Lower leg skin (tissue), 3 donors: Measurements from ENCODE around the gene RAB3GAP1.

Experiments
- CTCF ChIP-seq, 3 donors: fragments of 450-650 bp; IDR thresholded peaks; one replicate each; pipeline ENCODE4 v1.5.1; 2016; ENCODE audit warnings: antibody characterized with exemption in 3 of 3, mild to moderate bottlenecking in 3 of 3, moderate library complexity in 2 of 3
- POLR2A ChIP-seq, 2 donors: fragments of 450-650 bp; IDR thresholded peaks; one replicate each; pipeline ENCODE4 v1.6.1; 2016 to 2017; ENCODE audit warnings: antibody characterized with exemption in 2 of 2, mild to moderate bottlenecking in 1 of 2, moderate library complexity in 1 of 2

GRCh38 chr2:135103843-135104242 is 51.8 kb downstream of the RAB3GAP1 start:
- TF ChIP-seq CTCF (IDR thresholded peaks at IDR 0.05) (no peak), POLR2A (IDR thresholded peaks at IDR 0.05) (no peak)
